ENCODE data around the gene SLAMF8. TPM values are rescaled to one million over a fixed set of nuclear protein-coding genes. Genes with fewer than 3 reads are reported as not detected.

SLAMF8 gene
- total RNA-seq, 1 donor from 2014 or later, result not detected

- Mint-ChIP-seq H3K27ac (ENCODE audit: unreplicated experiment) (no peak within 1 kb of the TSS), H3K36me3 (ENCODE audit: low read depth) (no peaks in the 10 kb centered on the region), H3K9me3 (peaks cover 4% of the 10 kb centered on the region), H3K4me3 (no peak within 1 kb of the TSS), H3K27me3 (ENCODE audit: low read depth) (peaks cover 75% of the 10 kb centered on the region), H3K4me1 (no peaks in the 10 kb centered on the region)
- no peak for DNase-seq (ENCODE audit: low read depth, low spot score)
- TF ChIP-seq CTCF (conservative IDR thresholded peaks at IDR 0.05), result no peak
These were observed 24.6 kb upstream of the SLAMF8 start, which contains the start of gene FCRL6 for GRCh38 chr1:159802111-159802510. TSS of gene FCRL6 (plus strand) at chr1:159802360. CDS start at chr1:159802425, 65 bp downstream.

- Mint-ChIP-seq H3K27me3 (ENCODE audit: low read depth) (peaks cover 66% of the 10 kb centered on the region), H3K4me1 (no peaks in the 10 kb centered on the region), H3K4me3 (no peak overlapping the region), H3K9me3 (peaks cover 4% of the 10 kb centered on the region), H3K27ac (ENCODE audit: unreplicated experiment) (no peak overlapping the region), H3K36me3 (ENCODE audit: low read depth) (no peaks in the 10 kb centered on the region)
- TF ChIP-seq CTCF (conservative IDR thresholded peaks at IDR 0.05), result no peak
- no peak for DNase-seq (ENCODE audit: low read depth, low spot score)
These were observed 22.6 kb upstream of the SLAMF8 start for GRCh38 chr1:159803956-159804689.

GRCh38 chr1:159804924-159805323 is 21.7 kb upstream of the SLAMF8 start:
- no peak for TF ChIP-seq CTCF (conservative IDR thresholded peaks at IDR 0.05)
- peaks cover 67% of the 10 kb centered on the region for H3K27me3 Mint-ChIP-seq (ENCODE audit: low read depth)
- no peaks in the 10 kb centered on the region for H3K36me3 Mint-ChIP-seq (ENCODE audit: low read depth)

GRCh38 chr1:159815926-159816325 is 10.7 kb upstream of the SLAMF8 start:
- H3K4me1 Mint-ChIP-seq, result no peaks in the 10 kb centered on the region
- H3K9me3 Mint-ChIP-seq, result no peaks in the 10 kb centered on the region

More at GRCh38 chr1:159804924-159805323, 21.7 kb upstream of the SLAMF8 start:
- DNase-seq (ENCODE audit: low read depth, low spot score), result no peak
- H3K4me3 Mint-ChIP-seq, result no peak overlapping the region
- H3K4me1 Mint-ChIP-seq, result no peaks in the 10 kb centered on the region
- H3K9me3 Mint-ChIP-seq, result peaks cover 4% of the 10 kb centered on the region
- no peak overlapping the region for H3K27ac Mint-ChIP-seq (ENCODE audit: unreplicated experiment)

GRCh38 chr1:159817276-159818041 is 9.2 kb upstream of the SLAMF8 start:
- Mint-ChIP-seq H3K4me1 (no peaks in the 10 kb centered on the region), H3K27me3 (ENCODE audit: low read depth) (peaks cover 50% of the 10 kb centered on the region), H3K4me3 (no peak overlapping the region), H3K36me3 (ENCODE audit: low read depth) (no peaks in the 10 kb centered on the region), H3K9me3 (no peaks in the 10 kb centered on the region), H3K27ac (ENCODE audit: unreplicated experiment) (no peak overlapping the region)
- TF ChIP-seq CTCF (conservative IDR thresholded peaks at IDR 0.05), result no peak
- DNase-seq (ENCODE audit: low read depth, low spot score), result no peak

More at GRCh38 chr1:159815926-159816325, 10.7 kb upstream of the SLAMF8 start:
- Mint-ChIP-seq H3K4me3 (no peak overlapping the region), H3K27me3 (ENCODE audit: low read depth) (peaks cover 48% of the 10 kb centered on the region), H3K27ac (ENCODE audit: unreplicated experiment) (no peak overlapping the region), H3K36me3 (ENCODE audit: low read depth) (no peaks in the 10 kb centered on the region)
- TF ChIP-seq CTCF (conservative IDR thresholded peaks at IDR 0.05), result no peak
- DNase-seq (ENCODE audit: low read depth, low spot score), result no peak

Measured in neural crest cell (in vitro differentiated cells).